HG03060 (cell line): Measurements from ENCODE around the gene ULK1.

ENCODE experiments used
- ATAC-seq: cut with Tn5 transposase; IDR thresholded peaks from one replicate; pipeline ENCODE4 v1.9.1; 2021; ENCODE audit warnings: low read depth, moderate number of reproducible peaks; ENCODE audit not compliant: unreplicated experiment

ULK1 gene

GRCh38 chr12:131894313-131894860 lies at the start of gene ULK1:
Gene ULK1, plus strand, starts transcription at chr12:131894622. Its CDS starts 380 bp downstream, at chr12:131895002.
- peak; percentile 47 for ATAC-seq

- no peak for ATAC-seq
These were observed 49.8 kb upstream of the ULK1 start for GRCh38 chr12:131844656-131845055.

- no peak for ATAC-seq
These were observed 49.3 kb upstream of the ULK1 start for GRCh38 chr12:131845121-131845520.

- ATAC-seq, result no peak
These were observed 47.0 kb upstream of the ULK1 start for GRCh38 chr12:131847456-131847855.

- no peak for ATAC-seq
These were observed 45.7 kb upstream of the ULK1 start for GRCh38 chr12:131848753-131849152.

- ATAC-seq, result no peak
These were observed 44.5 kb upstream of the ULK1 start for GRCh38 chr12:131849700-131850553.

- ATAC-seq, result no peak
These were observed 43.4 kb upstream of the ULK1 start for GRCh38 chr12:131850856-131851559.

GRCh38 chr12:131851741-131852550 lies 42.5 kb upstream of the ULK1 start:
- ATAC-seq, result no peak

- no peak for ATAC-seq
These were observed 41.7 kb upstream of the ULK1 start for GRCh38 chr12:131852551-131853299.

- ATAC-seq, result no peak
These were observed 40.3 kb upstream of the ULK1 start for GRCh38 chr12:131853832-131854797.

GRCh38 chr12:131854861-131855476 lies 39.5 kb upstream of the ULK1 start:
- ATAC-seq, result no peak

GRCh38 chr12:131855521-131856142 lies 38.8 kb upstream of the ULK1 start:
- no peak for ATAC-seq

GRCh38 chr12:131856366-131857097 lies 37.9 kb upstream of the ULK1 start:
- ATAC-seq, result no peak

GRCh38 chr12:131857908-131858850 lies 36.2 kb upstream of the ULK1 start:
- ATAC-seq, result no peak

GRCh38 chr12:131860472-131861260 lies 33.8 kb upstream of the ULK1 start:
- no peak for ATAC-seq
